NCI-H524 treated with DMSO at 0.1 percent for 48 hours (cell line): ENCODE results near the gene TUBA1B.
"Not testable (repeated sequence)": the region's sequence is repeated elsewhere in the genome, so short reads cannot be mapped to it uniquely, and the experiment has no call there.

Source experiments
- DNase-seq: peaks from one replicate; lab custom pipeline; 2025; lab: John Stamatoyannopoulos, UW

TUBA1B gene

GRCh38 chr12:49131051-49131893 lies at the start of gene TUBA1B:
TUBA1B (minus strand) TSS chr12:49131395; CDS start chr12:49131300, 95 bp downstream.
- no peak for DNase-seq

GRCh38 chr12:49174218-49174617 lies 43.0 kb upstream of the TUBA1B start:
- DNase-seq, result no peak

GRCh38 chr12:49170924-49171323 lies 39.7 kb upstream of the TUBA1B start:
- no peak for DNase-seq

- DNase-seq, result no peak
These were observed 33.9 kb upstream of the TUBA1B start for GRCh38 chr12:49165114-49165513.

- not testable (repeated sequence) for DNase-seq
These were observed 30.7 kb upstream of the TUBA1B start for GRCh38 chr12:49161901-49162300.

GRCh38 chr12:49161092-49161795 lies 30.0 kb upstream of the TUBA1B start:
- no peak for DNase-seq

- no peak for DNase-seq
These were observed 29.2 kb upstream of the TUBA1B start for GRCh38 chr12:49160399-49160798.

- no peak for DNase-seq
These were observed 23.0 kb upstream of the TUBA1B start for GRCh38 chr12:49154221-49154620.

- DNase-seq, result no peak
These were observed 16.2 kb upstream of the TUBA1B start for GRCh38 chr12:49147384-49147783.

- no peak for DNase-seq
These were observed 15.2 kb upstream of the TUBA1B start for GRCh38 chr12:49146406-49146805.

GRCh38 chr12:49144384-49144783 lies 13.2 kb upstream of the TUBA1B start:
- no peak for DNase-seq

GRCh38 chr12:49138999-49139398 lies 7.8 kb upstream of the TUBA1B start:
- no peak for DNase-seq

GRCh38 chr12:49138587-49138986 lies 7.4 kb upstream of the TUBA1B start:
- no peak for DNase-seq

- DNase-seq, result no peak
These were observed 6.3 kb upstream of the TUBA1B start for GRCh38 chr12:49137476-49137875.

- DNase-seq, result not testable (repeated sequence)
These were observed 5.8 kb upstream of the TUBA1B start for GRCh38 chr12:49136997-49137396.

- no peak for DNase-seq
These were observed 2.4 kb upstream of the TUBA1B start for GRCh38 chr12:49133590-49133989.

- DNase-seq, result no peak
These were observed 1.8 kb upstream of the TUBA1B start for GRCh38 chr12:49133014-49133413.

GRCh38 chr12:49131894-49132461 lies 783 bp upstream of the TUBA1B start:
- peak; percentile 17 for DNase-seq

- DNase-seq, result peak; percentile 82
These were observed 794 bp downstream of the TUBA1B start for GRCh38 chr12:49130151-49131050.

GRCh38 chr12:49129332-49130150 lies 1.7 kb downstream of the TUBA1B start:
- no peak for DNase-seq

- DNase-seq, result not testable (repeated sequence)
These were observed 3.2 kb downstream of the TUBA1B start for GRCh38 chr12:49127971-49128370.
